Brain microvascular endothelial cell (primary cell): Measurements from ENCODE around the gene MELTF.

Experiments
- DNase-seq: peaks from one replicate; pipeline ENCODE4 v3.0.0-alpha.2; 2020
- H3K27ac ChIP-seq: fragments of 250-450 bp; sonication (Bioruptor Pico); 2 replicates; pipeline ENCODE4 v1.5.1; 2020; ENCODE audit warnings: mild to moderate bottlenecking, moderate library complexity
- H3K27me3 ChIP-seq: fragments of 250-450 bp; sonication (Bioruptor Pico); replicated peaks from 2 replicates; pipeline ENCODE4 v1.5.1; 2020; ENCODE audit warnings: mild to moderate bottlenecking
- H3K36me3 ChIP-seq: fragments of 250-450 bp; sonication (Bioruptor Pico); replicated peaks from 2 replicates; pipeline ENCODE4 v1.5.1; 2020; ENCODE audit warnings: mild to moderate bottlenecking
- H3K4me3 ChIP-seq: 2 replicates; pipeline ENCODE4 v1.5.1; 2011; ENCODE audit warnings: low read depth, mild to moderate bottlenecking, control low read depth, low read length, moderate library complexity
- CTCF ChIP-seq: IDR thresholded peaks from 2 replicates; pipeline ENCODE4 v1.5.1; 2011; ENCODE audit warnings: low read depth, mild to moderate bottlenecking, moderate library complexity, low read length, control low read depth, inconsistent platforms; ENCODE audit errors: missing control alignments
- in situ Hi-C: cut with HindIII; loops from 2 replicates; pipeline ENCODE4 v1.10.0; 2017; ENCODE audit warnings: low sequenced_read_pairs, low pct_ligation_motif_present

MELTF gene

GRCh38 chr3:196966526-196967401 is 62.9 kb downstream of the MELTF start:
- H3K4me3 ChIP-seq, result peak overlapping the region; percentile 15
- no peaks in the 10 kb centered on the region for H3K36me3 ChIP-seq

GRCh38 chr3:196965804-196966173 is 63.8 kb downstream of the MELTF start:
- in situ Hi-C loops, result no loop called here
- H3K4me3 ChIP-seq, result no peak overlapping the region
- no peak overlapping the region for H3K27ac ChIP-seq
- peaks cover 8% of the 10 kb centered on the region for H3K27me3 ChIP-seq
- TF ChIP-seq CTCF, result no peak
- no peaks in the 10 kb centered on the region for H3K36me3 ChIP-seq
- DNase-seq, result no peak

More at GRCh38 chr3:196966526-196967401, 62.9 kb downstream of the MELTF start:
- no peak for TF ChIP-seq CTCF
- DNase-seq, result no peak
- H3K27ac ChIP-seq, result no peak overlapping the region
- peaks cover 8% of the 10 kb centered on the region for H3K27me3 ChIP-seq
- in situ Hi-C loops, result no loop called here

- H3K36me3 ChIP-seq, result no peaks in the 10 kb centered on the region
- no peak overlapping the region for H3K4me3 ChIP-seq
- H3K27me3 ChIP-seq, result peaks cover 8% of the 10 kb centered on the region
- TF ChIP-seq CTCF, result no peak
- no peak overlapping the region for H3K27ac ChIP-seq
- in situ Hi-C loops, result no loop called here
- no peak for DNase-seq
These were observed 64.4 kb downstream of the MELTF start for GRCh38 chr3:196965112-196965803.

GRCh38 chr3:196963631-196963953 is 66.0 kb downstream of the MELTF start:
- in situ Hi-C loops, result no loop called here
- Histone ChIP-seq H3K27ac (no peak overlapping the region), H3K36me3 (no peaks in the 10 kb centered on the region), H3K27me3 (peaks cover 8% of the 10 kb centered on the region), H3K4me3 (no peak overlapping the region)
- TF ChIP-seq CTCF, result no peak
- DNase-seq, result no peak

DNA sequence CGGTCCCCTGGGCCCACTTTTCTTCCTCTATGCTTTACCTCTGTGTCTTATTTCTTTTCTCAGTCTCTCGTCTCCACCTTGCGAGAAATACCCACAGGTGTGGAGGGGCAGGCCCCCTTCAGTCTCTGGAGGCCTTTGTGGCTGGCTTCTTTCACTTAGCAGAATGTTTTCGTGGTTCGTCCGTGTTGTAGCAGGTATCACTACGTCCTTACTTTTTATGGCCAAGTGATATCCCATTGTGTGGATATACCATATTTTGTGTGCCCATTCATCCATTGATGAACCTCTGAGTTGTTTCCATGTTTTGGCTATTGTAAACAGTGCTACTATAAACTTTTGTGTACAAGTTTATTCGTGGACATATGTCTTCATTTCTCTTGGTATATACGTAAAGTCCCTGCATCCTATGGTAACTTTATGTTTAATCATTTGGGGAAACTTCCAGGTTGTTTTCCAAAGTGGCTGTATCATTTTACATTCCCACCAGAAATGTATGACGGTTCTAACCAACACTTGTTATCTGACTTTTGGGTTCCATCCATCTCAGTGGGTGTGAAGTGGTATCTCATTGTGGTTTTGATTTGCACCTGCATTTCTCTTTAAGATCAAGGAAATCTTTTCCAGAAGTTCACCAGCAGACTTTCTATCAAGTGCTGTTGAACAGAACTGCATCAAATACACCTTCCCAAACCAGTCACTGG is 66.5 kb downstream of the MELTF start:
- peaks cover 4% of the 10 kb centered on the region for H3K27me3 ChIP-seq
- TF ChIP-seq CTCF, result no peak
- H3K36me3 ChIP-seq, result no peaks in the 10 kb centered on the region
- in situ Hi-C loops, result no loop called here
- no peak overlapping the region for H3K4me3 ChIP-seq
- DNase-seq, result no peak
- no peak overlapping the region for H3K27ac ChIP-seq
